PFSK-1 (cell line): Measurements from ENCODE around the gene CLCA1.

Experiments used
- FOXP2 ChIP-seq: optimal IDR thresholded peaks from 2 replicates; pipeline ENCODE3; 2011; ENCODE audit warnings: borderline replicate concordance, control low read depth, inconsistent platforms; ENCODE audit not compliant: insufficient read depth; ENCODE audit errors: extremely low read length, extremely low read depth
- POLR2AphosphoS5 ChIP-seq: IDR thresholded peaks from 2 replicates; pipeline ENCODE4 v1.6.1; 2012; ENCODE audit warnings: low read depth, mild to moderate bottlenecking, control low read depth, low read length, moderate library complexity
- REST ChIP-seq, 2 experiments: IDR thresholded peaks; 2 replicates each; pipeline versions ENCODE4 v1.6.1 to v1.8.0; 2011 to 2012; ENCODE audit warnings: low read depth in 2 of 2, low read length in 2 of 2, control low read depth in 1 of 2, inconsistent platforms in 1 of 2, mild to moderate bottlenecking in 1 of 2, moderate library complexity in 1 of 2; ENCODE audit not compliant: insufficient read depth in 1 of 2
- SIN3A ChIP-seq: IDR thresholded peaks from 2 replicates; pipeline ENCODE4 v1.6.1; 2012; ENCODE audit warnings: mild to moderate bottlenecking, low read length, moderate library complexity, borderline replicate concordance; ENCODE audit not compliant: insufficient read depth
- TAF1 ChIP-seq: IDR thresholded peaks from 2 replicates; pipeline ENCODE4 v1.6.1; 2012; ENCODE audit warnings: low read length, control low read depth, borderline replicate concordance; ENCODE audit not compliant: insufficient read depth

GRCh38 chr1:86530211-86530845 lies 61.6 kb downstream of the CLCA1 start:
- TF ChIP-seq POLR2AphosphoS5, result no peak
- no peak for TF ChIP-seq REST (IDR thresholded peaks at IDR 0.05; ENCODE audit: insufficient read depth in 1 of 2, low read depth in 2 of 2, low read length in 2 of 2)
- no peak for TF ChIP-seq SIN3A
- no peak for TF ChIP-seq FOXP2
- no peak for TF ChIP-seq TAF1
